Fibroblast of lung (primary cell): ENCODE results near the gene EFCAB14. TPM values are rescaled to one million over a fixed set of nuclear protein-coding genes. Genes with fewer than 3 reads are reported as not detected.

Experiments
- DNase-seq, 2 donors: peaks; one replicate each; pipeline versions ENCODE4 v3.0.0 to v3.0.0-alpha.2; 2010; ENCODE audit warnings: low read depth in 2 of 2
- H2AFZ ChIP-seq: 2 replicates; pipeline ENCODE4 v1.5.1; 2012; ENCODE audit warnings: low read length, control low read depth, inconsistent platforms
- H3K27ac ChIP-seq: 2 replicates; pipeline ENCODE4 v1.5.1; 2011; ENCODE audit warnings: low read length, control low read depth; ENCODE audit not compliant: insufficient read depth
- H3K27me3 ChIP-seq: 2 replicates; pipeline ENCODE4 v1.5.1; 2011; ENCODE audit warnings: mild to moderate bottlenecking, low read length; ENCODE audit not compliant: control insufficient read depth, insufficient read depth
- H3K36me3 ChIP-seq: 2 replicates; pipeline ENCODE4 v1.5.1; 2011; ENCODE audit warnings: low read length; ENCODE audit not compliant: control insufficient read depth, insufficient read depth
- H3K4me1 ChIP-seq: 2 replicates; pipeline ENCODE4 v1.5.1; 2011; ENCODE audit warnings: low read length; ENCODE audit not compliant: control insufficient read depth, insufficient read depth; ENCODE audit errors: extremely low read depth
- H3K4me2 ChIP-seq: 2 replicates; pipeline ENCODE4 v1.5.1; 2011; ENCODE audit warnings: low read length, control low read depth; ENCODE audit not compliant: insufficient read depth; ENCODE audit errors: extremely low read depth
- H3K4me3 ChIP-seq, 4 experiments: fragments of 200-600 bp in 1 of 4; sonication (generic) in 1 of 4; replicated peaks in 1 of 4; 2 replicates each; pipeline ENCODE4 v1.5.1; 2011 to 2016; ENCODE audit warnings: low read length in 4 of 4, low read depth in 3 of 4, mild to moderate bottlenecking in 3 of 4, control low read depth in 2 of 4, inconsistent platforms in 1 of 4, mixed read lengths in 1 of 4; ENCODE audit not compliant: insufficient read depth in 1 of 4; ENCODE audit errors: control extremely low read depth in 1 of 4
- H3K79me2 ChIP-seq: 2 replicates; pipeline ENCODE4 v1.5.1; 2012; ENCODE audit warnings: mild to moderate bottlenecking, low read length, inconsistent platforms; ENCODE audit not compliant: control insufficient read depth, insufficient read depth
- H3K9ac ChIP-seq: 2 replicates; pipeline ENCODE4 v1.5.1; 2011; ENCODE audit warnings: mild to moderate bottlenecking, low read length, control low read depth; ENCODE audit not compliant: insufficient read depth
- H3K9me3 ChIP-seq: 2 replicates; pipeline ENCODE4 v1.5.1; 2012; ENCODE audit warnings: low read depth, low read length; ENCODE audit not compliant: control insufficient read depth, insufficient read depth
- H4K20me1 ChIP-seq: 2 replicates; pipeline ENCODE4 v1.5.1; 2011; ENCODE audit warnings: low read length; ENCODE audit not compliant: control insufficient read depth, insufficient read depth; ENCODE audit errors: extremely low read depth
- CTCF ChIP-seq, 2 donors: IDR thresholded peaks in 1 of 2; conservative IDR thresholded peaks in 1 of 2; 1 replicate in 1 of 2; 2 replicates in 1 of 2; pipeline ENCODE4 v1.5.1; 2011 to 2012; ENCODE audit warnings: low read length in 2 of 2, control low read depth in 1 of 2, inconsistent platforms in 1 of 2, low read depth in 1 of 2, mild to moderate bottlenecking in 1 of 2
- EZH2 ChIP-seq: IDR thresholded peaks from 2 replicates; pipeline ENCODE4 v1.5.1; 2012; ENCODE audit warnings: low read length, control low read depth, mild to moderate bottlenecking; ENCODE audit errors: missing control alignments
- polyA plus RNA-seq, 2 donors: library from polyadenylated mRNA; depleted of rRNA in 1 of 2; stranded (reverse) in 1 of 2; unstranded in 1 of 2; fragments of >200 nt; gene quantifications; 2 replicates each; pipeline ENCODE4 v1.2.1, GENCODE V29; 2011 to 2012; ENCODE audit warnings: missing spikeins in 1 of 2
- total RNA-seq: library from RNA; depleted of rRNA; stranded (reverse); fragments of >200 nt; gene quantifications from 2 replicates; pipeline ENCODE4 v1.2.1, GENCODE V29; 2014

EFCAB14 gene
- total and polyA plus RNA-seq, 2 donors (not counting 1 experiment from before 2014, with no cell fraction given): 35.3 to 65.0 TPM

- peaks cover 7% of the 10 kb centered on the region for H3K27me3 ChIP-seq
- peaks cover 22% of the 10 kb centered on the region for H3K79me2 ChIP-seq
- no peak overlapping the region for H3K9ac ChIP-seq
- no peaks in the 10 kb centered on the region for H4K20me1 ChIP-seq
- H3K27ac ChIP-seq: no peak overlapping the region
- no peaks in the 10 kb centered on the region for H3K9me3 ChIP-seq
- peak overlapping the region; percentile 82 for H2AFZ ChIP-seq
- DNase-seq: no peak
- H3K4me2 ChIP-seq: peak overlapping the region; percentile 11
- TF ChIP-seq EZH2 (no peak), CTCF (conservative IDR thresholded peaks at IDR 0.05 in 1 of 2, IDR thresholded peaks at IDR 0.05 in 1 of 2; ENCODE audit: low read depth in 1 of 2, low read length in 2 of 2) (no peak)
- H3K36me3 ChIP-seq: no peaks in the 10 kb centered on the region
- H3K4me1 ChIP-seq: peaks cover 3% of the 10 kb centered on the region
- peak overlapping the region; percentile 70 to 97 (median 90) for H3K4me3 ChIP-seq
Measured at GRCh38 chr1:46719689-46720088, 775 bp upstream of the EFCAB14 start.

- Histone ChIP-seq H3K27ac (peak overlapping the region; percentile 88), H3K79me2 (peaks cover 22% of the 10 kb centered on the region), H2AFZ (peak overlapping the region; percentile 60), H3K9me3 (no peaks in the 10 kb centered on the region), H3K4me3 (peak overlapping the region; percentile 88 to 97 (median 92)), H3K4me2 (peak overlapping the region; percentile 92), H3K9ac (peak overlapping the region; percentile 89), H4K20me1 (no peaks in the 10 kb centered on the region), H3K36me3 (no peaks in the 10 kb centered on the region), H3K4me1 (peaks cover 3% of the 10 kb centered on the region), H3K27me3 (peaks cover 7% of the 10 kb centered on the region)
- peak in 1 of 2 donors; percentile 11 for DNase-seq
- TF ChIP-seq CTCF (conservative IDR thresholded peaks at IDR 0.05 in 1 of 2, IDR thresholded peaks at IDR 0.05 in 1 of 2; ENCODE audit: low read depth in 1 of 2, low read length in 2 of 2) (no peak), EZH2 (no peak)
Measured at GRCh38 chr1:46718340-46718726, 581 bp downstream of the EFCAB14 start.

- H3K79me2 ChIP-seq: peaks cover 22% of the 10 kb centered on the region
- H3K9me3 ChIP-seq: no peaks in the 10 kb centered on the region
- H3K9ac ChIP-seq: no peak overlapping the region
- H3K4me2 ChIP-seq: peak overlapping the region; percentile 92
- peaks cover 6% of the 10 kb centered on the region for H3K27me3 ChIP-seq
- no peak for DNase-seq
- H3K27ac ChIP-seq: no peak overlapping the region
- H4K20me1 ChIP-seq: no peaks in the 10 kb centered on the region
- peak overlapping the region; percentile 88 to 97 (median 92) for H3K4me3 ChIP-seq
- H3K4me1 ChIP-seq: peaks cover 3% of the 10 kb centered on the region
- no peaks in the 10 kb centered on the region for H3K36me3 ChIP-seq
- no peak for TF ChIP-seq EZH2
- no peak for TF ChIP-seq CTCF (conservative IDR thresholded peaks at IDR 0.05 in 1 of 2, IDR thresholded peaks at IDR 0.05 in 1 of 2; ENCODE audit: low read depth in 1 of 2, low read length in 2 of 2)
- no peak overlapping the region for H2AFZ ChIP-seq
Measured at GRCh38 chr1:46717654-46718053, 1.3 kb downstream of the EFCAB14 start.
